Embryonic facial prominence (tissue), 1 donor: ENCODE measurements around the gene MLXIP.

Experiments
- DNase-seq: peaks from one replicate; pipeline ENCODE4 v3.0.0-alpha.2; 2016; ENCODE audit errors: extremely low spot score

MLXIP gene

GRCh38 chr12:122126713-122127597, 48.4 kb downstream of the MLXIP start:
- no peak for DNase-seq

DNA sequence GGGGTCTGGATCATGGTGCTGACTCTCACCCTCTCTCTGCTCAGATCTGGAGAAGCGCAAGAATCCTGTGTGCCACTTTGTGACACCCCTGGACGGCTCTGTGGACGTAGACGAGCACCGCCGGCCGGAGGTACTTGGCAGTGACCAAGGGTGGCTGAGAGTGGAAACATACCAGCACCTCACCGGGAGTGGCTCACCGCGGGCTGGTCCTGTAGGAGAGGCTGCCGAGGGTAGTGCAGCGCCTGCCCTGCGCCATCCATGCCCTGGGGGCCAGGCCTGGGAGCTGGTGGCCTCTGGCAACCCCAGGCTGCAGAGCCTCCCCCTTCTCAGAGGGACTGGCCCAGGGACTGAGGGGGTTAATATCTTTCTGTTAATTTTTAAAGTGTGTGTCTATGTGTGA, 49.3 kb downstream of the MLXIP start:
- no peak for DNase-seq

DNA sequence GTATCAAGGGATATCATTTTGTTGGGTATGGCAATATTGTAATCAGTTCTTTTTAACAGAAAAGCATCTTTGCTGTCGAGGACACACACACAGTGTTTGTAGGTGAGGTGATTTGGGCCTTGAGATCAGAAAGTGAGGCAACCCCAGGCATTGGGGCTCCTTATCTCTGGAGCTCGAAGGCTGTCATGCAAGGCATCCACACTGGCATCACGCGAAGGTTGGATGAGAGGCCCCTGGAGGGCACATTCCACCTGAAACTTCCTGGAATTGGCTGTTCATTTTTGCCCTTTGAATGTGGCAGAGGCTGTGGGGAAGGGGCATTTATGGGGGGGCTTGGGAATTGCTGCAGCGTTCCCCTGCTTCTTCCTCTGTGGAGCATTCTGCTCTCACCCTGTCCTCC, 49.9 kb downstream of the MLXIP start:
- no peak for DNase-seq

- no peak for DNase-seq
These were observed 50.6 kb downstream of the MLXIP start for GRCh38 chr12:122129131-122129530.

- DNase-seq = no peak
These were observed 51.6 kb downstream of the MLXIP start for GRCh38 chr12:122130150-122130549.

GRCh38 chr12:122133192-122133950, 54.8 kb downstream of the MLXIP start:
- no peak for DNase-seq

DNA sequence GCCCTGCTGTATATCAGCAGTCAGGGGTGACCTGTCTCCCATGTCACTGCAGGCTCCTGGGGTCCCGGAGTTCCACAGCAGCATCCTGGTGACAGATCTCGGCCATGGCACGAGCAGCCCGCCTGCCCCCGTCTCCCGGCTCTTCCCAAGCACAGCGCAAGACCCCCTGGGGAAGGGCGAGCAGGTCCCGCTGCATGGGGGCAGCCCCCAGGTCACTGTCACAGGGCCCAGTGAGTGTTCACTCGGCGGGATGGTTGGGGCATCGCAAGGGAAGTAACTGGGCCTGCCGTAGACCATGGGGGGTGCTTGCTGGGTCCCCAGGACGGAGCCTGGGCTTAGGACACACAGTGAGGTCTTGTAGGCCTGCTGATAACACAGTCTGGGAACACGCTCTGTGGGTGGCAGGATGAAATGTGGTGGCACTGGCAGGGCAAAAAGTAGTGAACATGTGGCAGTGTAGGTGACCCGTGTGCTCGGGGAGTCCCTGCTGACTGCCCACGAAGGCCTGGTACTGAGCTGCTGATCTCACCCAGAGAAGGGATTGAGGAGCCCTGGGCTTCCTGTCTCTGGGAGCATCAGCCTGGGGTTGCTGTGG, 57.0 kb downstream of the MLXIP start:
- no peak for DNase-seq

DNA sequence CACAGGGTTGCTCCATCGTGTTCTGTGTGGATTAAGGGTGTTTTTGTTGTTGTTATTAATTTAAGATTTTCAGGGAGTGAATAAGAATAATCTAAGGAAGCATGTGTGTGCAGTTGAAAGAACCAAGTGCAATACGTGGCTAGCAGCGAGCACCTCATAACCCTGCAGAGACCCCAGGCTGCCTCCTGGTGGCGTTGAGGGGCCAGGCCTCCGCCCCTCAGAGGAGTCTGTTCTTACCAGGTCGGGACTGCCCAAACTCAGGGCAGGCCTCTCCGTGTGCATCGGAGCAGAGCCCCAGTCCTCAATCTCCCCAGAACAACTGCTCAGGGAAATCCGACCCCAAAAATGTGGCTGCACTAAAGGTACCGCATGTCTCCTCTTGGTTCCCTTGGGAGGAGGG, 58.7 kb downstream of the MLXIP start:
- DNase-seq = no peak

GRCh38 chr12:122137681-122138080, 59.1 kb downstream of the MLXIP start:
- no peak for DNase-seq

GRCh38 chr12:122138181-122138580, 59.6 kb downstream of the MLXIP start:
- DNase-seq = no peak

GRCh38 chr12:122138616-122139015, 60.1 kb downstream of the MLXIP start:
- no peak for DNase-seq

DNA sequence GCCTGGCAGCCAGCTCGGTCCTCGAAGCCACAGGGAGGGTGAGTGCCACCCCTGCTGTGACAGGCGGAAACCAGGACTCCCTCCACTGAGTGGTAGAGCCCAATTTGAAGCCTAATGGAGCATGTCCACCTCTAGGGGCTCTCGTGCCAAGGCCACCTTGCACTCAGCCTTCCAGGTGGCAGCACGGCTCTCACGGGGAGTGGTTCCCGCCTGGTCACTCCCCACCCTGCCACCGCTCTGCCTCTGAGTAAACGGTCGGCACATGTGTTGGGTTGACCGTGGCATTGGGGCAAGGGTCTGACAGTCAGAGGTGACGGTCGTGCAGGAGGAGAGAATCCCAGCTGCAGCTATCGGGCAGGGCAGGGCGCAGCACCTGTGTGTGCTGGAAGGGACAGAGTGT, 60.7 kb downstream of the MLXIP start:
- no peak for DNase-seq

- DNase-seq = no peak
These were observed 61.4 kb downstream of the MLXIP start for GRCh38 chr12:122139941-122140340.

- DNase-seq = no peak
These were observed 62.1 kb downstream of the MLXIP start for GRCh38 chr12:122140467-122141257.

DNA sequence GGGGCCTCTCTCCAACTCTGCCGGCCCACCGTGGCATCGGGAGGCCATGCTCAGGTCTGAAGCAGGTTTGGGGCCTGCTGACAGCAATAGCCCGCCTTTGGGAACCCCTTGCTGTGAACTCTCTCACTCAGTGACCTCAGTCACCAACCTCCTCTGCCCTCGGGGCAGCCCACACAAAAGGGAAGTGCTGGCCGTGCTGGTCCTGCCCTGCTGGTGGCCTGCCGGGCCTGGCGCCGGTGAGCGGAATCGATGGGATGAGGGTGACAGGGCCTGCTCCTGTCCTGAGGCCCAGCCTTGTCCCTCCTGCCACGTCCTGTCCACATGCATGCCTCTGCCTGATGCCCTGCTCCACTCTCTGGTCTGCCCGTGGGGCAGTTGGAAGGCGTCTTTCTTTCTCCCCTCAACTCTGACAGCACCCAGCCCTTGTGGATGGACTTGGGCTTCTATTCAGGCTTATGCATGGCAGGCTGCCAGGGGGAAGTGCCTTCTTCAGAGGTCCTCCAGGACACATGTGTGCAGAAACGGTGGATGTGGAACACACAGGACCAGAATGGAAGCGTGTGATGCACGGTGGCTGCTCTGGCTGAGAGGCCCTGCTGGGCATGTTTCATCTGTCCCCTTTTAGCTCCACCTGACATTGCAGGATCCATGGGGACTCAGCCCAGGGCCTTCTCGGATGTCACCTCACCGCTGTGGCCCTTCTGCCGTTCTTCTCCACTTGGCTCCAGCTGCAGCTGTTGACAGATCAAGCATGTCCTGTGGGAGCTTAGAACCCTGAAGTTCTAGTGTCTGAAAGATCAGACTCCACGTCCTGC, 63.6 kb downstream of the MLXIP start:
- DNase-seq = no peak

DNA sequence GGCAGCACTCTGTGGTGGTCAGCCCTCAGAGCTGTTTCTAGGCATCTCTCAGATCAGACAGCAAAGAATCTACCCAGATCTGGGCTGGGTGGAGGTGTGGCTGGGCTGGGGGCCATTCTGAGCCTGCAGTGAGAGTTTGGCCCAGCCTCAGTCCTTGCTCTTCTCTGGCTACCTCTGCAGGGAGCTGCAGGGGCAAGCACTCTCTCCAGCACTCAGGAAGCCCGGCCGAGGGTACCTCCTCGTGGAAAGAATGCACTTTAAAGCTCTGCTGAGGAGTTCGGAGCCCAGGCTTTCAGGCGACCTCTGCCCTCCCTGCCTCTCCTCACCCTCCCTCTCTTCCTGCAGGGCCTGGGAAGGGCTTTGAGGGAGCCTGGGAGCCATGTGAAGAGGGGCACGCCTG, 64.3 kb downstream of the MLXIP start:
- DNase-seq = no peak

- no peak for DNase-seq
These were observed 66.3 kb downstream of the MLXIP start for GRCh38 chr12:122144885-122145284.

DNA sequence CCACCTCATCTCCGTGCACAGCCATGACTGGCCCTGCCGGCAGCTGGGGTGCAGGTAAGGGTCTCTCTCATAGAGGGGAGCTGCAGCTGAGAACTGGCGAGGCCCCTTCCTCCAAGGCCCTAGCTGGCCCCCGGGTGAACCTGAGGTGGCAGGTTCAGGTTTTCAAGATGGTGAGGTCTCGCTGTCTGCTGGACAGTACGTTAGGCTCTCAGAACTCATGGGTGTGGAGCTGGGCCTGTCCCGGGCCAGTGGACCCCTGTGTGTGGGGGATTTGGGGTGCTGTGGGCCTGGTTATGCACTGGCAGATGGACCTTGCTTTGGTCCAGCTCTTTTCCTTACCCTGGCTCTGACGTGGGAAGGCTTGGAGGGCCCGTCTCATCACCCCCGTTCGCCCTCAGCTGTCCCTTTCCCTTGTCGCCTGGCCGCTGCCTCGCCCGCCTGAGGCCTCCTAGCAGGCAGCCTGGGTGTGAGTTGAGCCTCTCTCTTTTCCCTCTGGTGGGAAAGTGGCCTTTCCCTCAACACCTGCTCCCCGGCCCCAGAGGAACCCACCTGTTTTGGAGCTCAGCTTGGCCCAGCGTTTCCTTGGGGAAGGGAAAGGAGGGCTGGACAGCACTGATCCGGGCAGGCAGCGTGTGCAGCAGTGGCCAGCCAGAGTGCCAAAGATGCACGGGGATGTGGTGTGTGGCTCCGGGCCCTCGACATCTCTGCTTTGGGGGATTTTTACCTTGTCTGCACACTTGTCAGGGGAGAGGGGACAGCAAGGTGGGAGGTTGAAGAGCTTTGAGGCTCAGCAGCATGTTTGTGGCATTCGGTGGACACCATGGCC, 67.2 kb downstream of the MLXIP start:
- no peak for DNase-seq

- no peak for DNase-seq
These were observed 69.1 kb downstream of the MLXIP start for GRCh38 chr12:122147514-122148290.
